Upper lobe of left lung (tissue), 6 donors: Measurements from ENCODE around the gene CRPPA. TPM values are rescaled to one million over a fixed set of nuclear protein-coding genes. Genes with fewer than 3 reads are reported as not detected.
"Not testable (repeated sequence)": the region's sequence is repeated elsewhere in the genome, so short reads cannot be mapped to it uniquely, and the experiment has no call there.

Experiments used
- ATAC-seq, 2 donors: fragments of 200-7000 bp; cut with Tn5 transposase; one replicate each; pipeline ENCODE4 v1.9.1; 2022; ENCODE audit warnings: mild to moderate bottlenecking in 2 of 2, moderate library complexity in 2 of 2; ENCODE audit not compliant: low FRiP score in 2 of 2
- DNase-seq, 2 donors: peaks; one replicate each; pipeline ENCODE4 v3.0.0-alpha.2; 2019 to 2020
- H3K27ac ChIP-seq, 4 donors: fragments of 200-600 bp; sonication (generic); one replicate each; pipeline ENCODE4 v1.5.1; 2016 to 2019
- H3K27me3 ChIP-seq, 4 donors: fragments of 200-600 bp; sonication (generic); one replicate each; pipeline ENCODE4 v1.5.1; 2017 to 2019
- H3K36me3 ChIP-seq, 4 donors: fragments of 200-600 bp; sonication (generic); one replicate each; pipeline ENCODE4 v1.5.1; 2016 to 2019
- H3K4me1 ChIP-seq, 4 donors: fragments of 200-600 bp; sonication (generic); one replicate each; pipeline ENCODE4 v1.5.1; 2018 to 2019
- H3K4me3 ChIP-seq, 4 donors: fragments of 200-600 bp; sonication (generic); one replicate each; pipeline ENCODE4 v1.5.1; 2017 to 2019; ENCODE audit warnings: mild to moderate bottlenecking in 2 of 4, moderate library complexity in 1 of 4
- H3K9me3 ChIP-seq, 4 donors: fragments of 200-600 bp; sonication (generic); one replicate each; pipeline ENCODE4 v1.5.1; 2018 to 2019
- EP300 ChIP-seq, 4 donors: sonication (generic); formaldehyde crosslinking; IDR thresholded peaks; one replicate each; pipeline ENCODE4 v1.5.1; 2017; ENCODE audit warnings: antibody characterized with exemption in 4 of 4, control low read depth in 2 of 4
- POLR2A ChIP-seq, 4 donors: fragments of 450-650 bp; IDR thresholded peaks; one replicate each; pipeline ENCODE4 v1.5.1; 2016 to 2017; ENCODE audit warnings: antibody characterized with exemption in 4 of 4, mild to moderate bottlenecking in 2 of 4
- POLR2AphosphoS5 ChIP-seq, 2 donors: sonication (generic); formaldehyde crosslinking; IDR thresholded peaks; one replicate each; pipeline ENCODE4 v1.5.1; 2017; ENCODE audit warnings: antibody characterized with exemption in 2 of 2
- WGBS, 2 donors: methylation state at CpG; one replicate each; pipeline ENCODE4 v1.1.5; 2017 to 2018; 5-methylcytosine and 5-hydroxymethylcytosine counted together
- total RNA-seq, 6 donors: library from RNA; depleted of rRNA in 4 of 6; stranded (reverse); fragments of >200 nt in 4 of 6; gene quantifications; one replicate each; pipeline versions ENCODE4 v1.1.0 to v1.2.1, GENCODE V29; 2016 to 2021
- TF ChIP-seq, protein P1 (sequence below), 6 experiments: fragments of 450-650 bp in 4 of 6; fragments of 200-600 bp in 2 of 6; sonication (generic) in 2 of 6; IDR thresholded peaks; one replicate each; pipeline ENCODE4 v1.5.1; 2016 to 2019; ENCODE audit warnings: antibody characterized with exemption in 6 of 6
- donor health status: DM: no; HTN: no; CAD: no; lungs with moderate emphysema.
- donor health status: DM: no; HTN: yes; CAD: no; lungs with severe emphysema.

Gene CRPPA
- total RNA-seq, 6 donors from 2014 or later = 1.0 to 3.3 (median 2.4) TPM

DNA sequence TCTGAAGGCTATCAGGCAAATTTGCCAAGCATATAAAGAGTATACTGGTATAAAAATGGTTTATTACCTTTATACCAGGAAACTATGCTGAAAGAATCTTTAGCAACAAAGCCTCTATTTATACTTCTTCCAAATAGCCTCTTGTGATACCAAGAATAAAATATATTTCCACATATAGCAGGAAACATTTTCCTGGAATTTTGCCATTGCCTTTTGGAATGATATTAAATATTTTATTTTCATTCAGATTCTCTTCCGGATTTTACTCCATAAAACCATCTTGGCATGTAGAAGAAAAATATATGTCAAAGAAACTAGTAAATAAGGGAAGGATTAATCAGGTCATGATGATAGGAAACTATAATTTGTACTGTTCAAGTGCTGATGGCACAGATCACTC lies 26.5 kb upstream of the CRPPA start:
- ATAC-seq (no peak), DNase-seq (no peak)
- no peaks in the 10 kb centered on the region for H3K36me3 ChIP-seq
- H3K4me3 ChIP-seq = no peak overlapping the region
- H3K27ac ChIP-seq = no peak overlapping the region
- 52 to 58% methylated on average over 1 of the region's 1 CpG for WGBS, 2 donors
- no peaks in the 10 kb centered on the region for H3K27me3 ChIP-seq
- H3K9me3 ChIP-seq = no peaks in the 10 kb centered on the region
- H3K4me1 ChIP-seq = no peaks in the 10 kb centered on the region
- TF ChIP-seq EP300 (IDR thresholded peaks at IDR 0.05) = no peak
- TF ChIP-seq, protein P1, sequence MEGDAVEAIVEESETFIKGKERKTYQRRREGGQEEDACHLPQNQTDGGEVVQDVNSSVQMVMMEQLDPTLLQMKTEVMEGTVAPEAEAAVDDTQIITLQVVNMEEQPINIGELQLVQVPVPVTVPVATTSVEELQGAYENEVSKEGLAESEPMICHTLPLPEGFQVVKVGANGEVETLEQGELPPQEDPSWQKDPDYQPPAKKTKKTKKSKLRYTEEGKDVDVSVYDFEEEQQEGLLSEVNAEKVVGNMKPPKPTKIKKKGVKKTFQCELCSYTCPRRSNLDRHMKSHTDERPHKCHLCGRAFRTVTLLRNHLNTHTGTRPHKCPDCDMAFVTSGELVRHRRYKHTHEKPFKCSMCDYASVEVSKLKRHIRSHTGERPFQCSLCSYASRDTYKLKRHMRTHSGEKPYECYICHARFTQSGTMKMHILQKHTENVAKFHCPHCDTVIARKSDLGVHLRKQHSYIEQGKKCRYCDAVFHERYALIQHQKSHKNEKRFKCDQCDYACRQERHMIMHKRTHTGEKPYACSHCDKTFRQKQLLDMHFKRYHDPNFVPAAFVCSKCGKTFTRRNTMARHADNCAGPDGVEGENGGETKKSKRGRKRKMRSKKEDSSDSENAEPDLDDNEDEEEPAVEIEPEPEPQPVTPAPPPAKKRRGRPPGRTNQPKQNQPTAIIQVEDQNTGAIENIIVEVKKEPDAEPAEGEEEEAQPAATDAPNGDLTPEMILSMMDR (IDR thresholded peaks at IDR 0.05) = no peak
- TF ChIP-seq POLR2AphosphoS5 (IDR thresholded peaks at IDR 0.05) = no peak
- no peak for TF ChIP-seq POLR2A (IDR thresholded peaks at IDR 0.05)

DNA sequence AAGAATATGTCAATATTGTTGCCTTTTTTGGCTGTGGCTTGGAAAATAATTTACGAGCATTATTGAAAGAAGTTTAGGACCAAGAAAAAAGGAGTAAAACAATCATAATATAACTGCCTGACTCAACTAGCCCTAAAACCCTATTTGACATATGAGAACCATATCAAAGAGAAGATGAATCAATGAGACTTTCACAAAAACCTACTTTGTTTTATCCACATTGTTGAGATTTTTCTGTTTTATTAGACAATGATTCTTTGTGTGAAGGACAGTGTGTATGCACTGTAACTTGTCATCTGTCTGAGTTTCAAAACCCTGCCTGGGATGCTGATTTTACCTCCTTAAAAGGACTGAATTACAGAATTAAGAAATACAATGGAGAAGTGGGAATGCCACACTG lies 25.2 kb upstream of the CRPPA start:
- Histone ChIP-seq H3K27me3 (no peaks in the 10 kb centered on the region), H3K4me3 (no peak overlapping the region), H3K27ac (no peak overlapping the region), H3K36me3 (no peaks in the 10 kb centered on the region), H3K9me3 (no peaks in the 10 kb centered on the region), H3K4me1 (no peaks in the 10 kb centered on the region)
- TF ChIP-seq, protein P1 (IDR thresholded peaks at IDR 0.05) = no peak
- TF ChIP-seq EP300 (IDR thresholded peaks at IDR 0.05) (no peak), POLR2A (IDR thresholded peaks at IDR 0.05) (no peak), POLR2AphosphoS5 (IDR thresholded peaks at IDR 0.05) (no peak)
- ATAC-seq (no peak), DNase-seq (no peak)
- 91 to 94% methylated on average over 1 of the region's 1 CpG for WGBS, 2 donors

DNA sequence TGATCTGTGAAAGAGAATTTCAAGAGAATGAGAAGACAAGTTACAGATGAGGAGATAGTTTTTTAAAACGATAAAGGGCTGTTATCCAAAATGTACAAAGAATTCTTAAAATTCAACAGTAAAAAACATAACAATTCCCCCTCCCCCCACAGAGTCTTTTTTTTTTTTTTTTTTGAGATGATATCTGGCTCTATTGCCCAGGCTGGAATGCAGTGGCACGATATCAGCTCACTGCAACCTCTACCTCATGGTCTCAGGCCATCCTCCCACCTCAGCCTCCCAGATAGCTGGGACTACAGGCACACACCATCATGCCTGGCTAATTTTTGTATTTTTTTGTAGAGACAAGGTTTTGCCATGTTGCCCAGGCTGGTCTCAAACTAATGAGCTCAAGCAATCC lies 22.5 kb upstream of the CRPPA start:
- H3K27me3 ChIP-seq, H3K4me3 ChIP-seq, DNase-seq, H3K27ac ChIP-seq, H3K9me3 ChIP-seq, H3K36me3 ChIP-seq, ATAC-seq, H3K4me1 ChIP-seq: not testable (repeated sequence)
- 87 to 89% methylated on average over 2 of the region's 2 CpGs for WGBS, 2 donors

DNA sequence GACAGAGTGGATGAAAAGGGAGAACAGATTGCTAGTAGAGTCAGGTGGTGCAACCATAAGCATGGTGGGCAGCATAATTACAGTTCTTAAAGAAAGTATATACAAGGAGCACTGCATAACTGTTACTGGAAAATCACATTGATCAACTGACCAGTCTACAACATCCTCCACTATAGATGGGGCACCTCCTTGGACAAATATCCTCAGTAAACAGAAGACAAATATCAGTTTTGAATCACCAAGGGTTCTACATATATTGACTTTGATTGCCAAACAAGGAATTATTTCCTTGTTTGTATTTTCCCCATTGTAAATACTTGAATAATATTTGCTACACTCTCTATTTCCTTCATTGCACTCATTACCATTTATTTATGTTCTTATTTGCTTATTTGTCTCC lies 17.6 kb upstream of the CRPPA start:
- Histone ChIP-seq H3K9me3 (no peaks in the 10 kb centered on the region), H3K27ac (no peak overlapping the region), H3K36me3 (no peaks in the 10 kb centered on the region), H3K4me3 (no peak overlapping the region), H3K27me3 (no peaks in the 10 kb centered on the region), H3K4me1 (no peaks in the 10 kb centered on the region)
- no peak for ATAC-seq
- TF ChIP-seq POLR2AphosphoS5 (IDR thresholded peaks at IDR 0.05) (no peak), POLR2A (IDR thresholded peaks at IDR 0.05) (no peak)
- DNase-seq = no peak

DNA sequence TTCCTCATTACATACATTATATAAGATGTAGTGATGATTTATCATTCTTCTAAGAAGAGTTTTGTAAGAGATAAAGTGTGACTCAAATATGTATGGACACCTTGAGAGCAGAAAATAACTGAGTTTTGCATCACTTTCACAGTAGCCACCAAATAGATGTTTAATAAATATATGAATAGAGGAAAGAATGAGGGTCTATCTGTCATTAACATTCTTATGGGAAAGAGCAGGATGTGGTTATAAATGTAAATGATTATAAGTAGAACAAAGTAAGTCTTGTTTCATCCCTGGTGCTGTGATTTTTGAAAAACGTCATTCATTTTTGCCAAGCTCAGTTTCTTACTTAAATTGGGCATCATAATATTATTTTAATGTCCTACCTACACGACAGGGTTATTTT lies 15.0 kb upstream of the CRPPA start:
- no peak for ATAC-seq
- Histone ChIP-seq H3K27ac (no peak overlapping the region), H3K4me3 (no peak overlapping the region), H3K27me3 (no peaks in the 10 kb centered on the region), H3K4me1 (no peaks in the 10 kb centered on the region), H3K9me3 (no peaks in the 10 kb centered on the region), H3K36me3 (no peaks in the 10 kb centered on the region)
- 78 to 83% methylated on average over 2 of the region's 2 CpGs for WGBS, 2 donors
- no peak for DNase-seq
- no peak for TF ChIP-seq EP300 (IDR thresholded peaks at IDR 0.05)
- no peak for TF ChIP-seq POLR2AphosphoS5 (IDR thresholded peaks at IDR 0.05)
- TF ChIP-seq, protein P1 (IDR thresholded peaks at IDR 0.05) = no peak
- no peak for TF ChIP-seq POLR2A (IDR thresholded peaks at IDR 0.05)

DNA sequence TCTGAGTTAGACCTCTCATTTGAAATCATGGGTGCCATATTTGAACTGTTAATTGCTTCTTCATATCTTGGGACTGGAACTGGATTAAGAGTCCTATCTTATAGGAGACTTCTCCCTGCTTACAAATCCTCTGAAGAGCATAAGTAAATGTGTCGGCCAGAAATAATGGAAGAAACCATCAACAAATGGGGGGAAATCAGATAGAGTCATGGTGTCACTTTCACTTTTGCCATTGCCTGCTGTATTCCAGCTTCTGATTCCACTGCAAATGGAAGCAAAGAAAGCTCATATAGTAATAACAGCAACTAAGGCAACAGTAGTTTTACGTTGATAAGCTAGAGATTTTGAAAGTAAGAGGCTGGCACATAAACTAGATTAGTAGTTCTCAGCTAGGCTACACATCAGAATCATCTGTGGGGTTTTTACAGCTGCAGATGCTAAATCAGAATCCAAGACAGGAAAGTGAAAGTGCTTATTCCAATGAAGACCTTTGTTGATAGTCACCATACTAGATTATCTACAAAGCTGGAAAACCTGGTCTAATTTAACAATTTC lies 12.3 kb upstream of the CRPPA start:
- DNase-seq (no peak), ATAC-seq (no peak)
- TF ChIP-seq POLR2AphosphoS5 (IDR thresholded peaks at IDR 0.05) (no peak), POLR2A (IDR thresholded peaks at IDR 0.05) (no peak), EP300 (IDR thresholded peaks at IDR 0.05) (no peak)
- TF ChIP-seq, protein P1 (IDR thresholded peaks at IDR 0.05) = no peak
- no peak overlapping the region for H3K27ac ChIP-seq
- H3K27me3 ChIP-seq = no peaks in the 10 kb centered on the region
- 78 to 81% methylated on average over 2 of the region's 2 CpGs for WGBS, 2 donors
- H3K4me3 ChIP-seq = no peak overlapping the region
- no peaks in the 10 kb centered on the region for H3K9me3 ChIP-seq
- no peaks in the 10 kb centered on the region for H3K36me3 ChIP-seq
- peaks cover 0 to 3% (median under 1%) of the 10 kb centered on the region in 4 donors for H3K4me1 ChIP-seq
